K562 (cell line): ENCODE results near the gene FASTK. TPM values are rescaled to one million over a fixed set of nuclear protein-coding genes. Genes with fewer than 3 reads are reported as not detected.

Experiments
- CHD7 ChIP-seq: fragments of 200-600 bp; sonication (generic); IDR thresholded peaks from one replicate; pipeline ENCODE4 v1.6.1; 2012; ENCODE audit warnings: mild to moderate bottlenecking, low read depth, low read length, inconsistent platforms
- CTCF ChIP-seq, 3 experiments: IDR thresholded peaks in 2 of 3; conservative IDR thresholded peaks in 1 of 3; 2 replicates each; pipeline ENCODE4 v1.5.1; 2011 to 2012; ENCODE audit warnings: low read length in 3 of 3, mild to moderate bottlenecking in 3 of 3, control low read depth in 2 of 3, improper control_type of control experiment in 1 of 3, inconsistent platforms in 1 of 3, low read depth in 1 of 3, mixed read lengths in 1 of 3, moderate library complexity in 1 of 3; ENCODE audit not compliant: insufficient read depth in 2 of 3
- HCFC1 ChIP-seq: IDR thresholded peaks from 2 replicates; pipeline ENCODE4 v1.6.1; 2012; ENCODE audit warnings: low read depth, low read length, improper control_type of control experiment
- MCM5 ChIP-seq: fragments of 450-650 bp; IDR thresholded peaks from 2 replicates; pipeline ENCODE4 v1.6.1; 2016; ENCODE audit warnings: low read depth
- RAD21 ChIP-seq, 2 experiments: fragments of 250-450 bp in 1 of 2; fragments of 450-650 bp in 1 of 2; sonication (Bioruptor Pico) in 1 of 2; formaldehyde crosslinking in 1 of 2; IDR thresholded peaks in 1 of 2; conservative IDR thresholded peaks in 1 of 2; 2 replicates each; pipeline versions ENCODE4 v1.4.0 to v1.8.0; 2020 to 2022; ENCODE audit warnings: mild to moderate bottlenecking in 2 of 2, moderate library complexity in 1 of 2
- SMAD3 ChIP-seq: fragments of 450-650 bp; formaldehyde crosslinking; conservative IDR thresholded peaks from 2 replicates; pipeline ENCODE4 v1.4.0; 2020; ENCODE audit warnings: mild to moderate bottlenecking
- STAT5A ChIP-seq: IDR thresholded peaks from 2 replicates; pipeline ENCODE4 v1.6.1; 2012; ENCODE audit warnings: low read length, inconsistent platforms, borderline replicate concordance
- STAT6 ChIP-seq: sonication (generic); formaldehyde crosslinking; IDR thresholded peaks from 2 replicates; pipeline ENCODE4 v1.8.1; 2023; ENCODE audit warnings: mild to moderate bottlenecking, missing genetic modification reagents
- USF1 ChIP-seq: sonication (generic); formaldehyde crosslinking; IDR thresholded peaks from 2 replicates; pipeline ENCODE4 v1.9.0; 2022; ENCODE audit warnings: mild to moderate bottlenecking, missing genetic modification reagents
- ZNF146 ChIP-seq: IDR thresholded peaks from one replicate; pipeline ENCODE4 v1.6.1; 2018; ENCODE audit warnings: missing compliant biosample characterization; ENCODE audit not compliant: unreplicated experiment
- ZNF232 ChIP-seq: sonication (generic); formaldehyde crosslinking; IDR thresholded peaks from 2 replicates; pipeline ENCODE4 v1.8.0; 2022; ENCODE audit warnings: mild to moderate bottlenecking, missing genetic modification reagents
- polyA plus RNA-seq, 8 experiments: library from polyadenylated mRNA; depleted of rRNA in 4 of 8; stranded (reverse) in 5 of 8; unstranded in 3 of 8; fragments of >200 nt; fragmentation: Nextera tagmentation in 2 of 8; fragmentation: Illumina TruSeq in 1 of 8; extraction: Ambion mirVana in 2 of 8; extraction: Trizol in 1 of 8; gene quantifications; 2 replicates each; pipeline versions ENCODE4 v1.2.1 to v1.2.3, GENCODE V29; 2011 to 2014; ENCODE audit warnings: inconsistent platforms in 1 of 8, missing spikeins in 1 of 8
- total RNA-seq, 7 experiments: library from RNA; depleted of rRNA in 6 of 7; stranded (reverse); fragments of >200 nt in 6 of 7; fragmentation: Illumina TruSeq in 2 of 7; extraction: Trizol in 2 of 7; gene quantifications; 2 replicates each; pipeline versions ENCODE4 v1.2.1 to v1.2.3, GENCODE V29; 2011 to 2021; ENCODE audit warnings: low replicate concordance in 1 of 7

The FASTK gene
- total and polyA plus RNA-seq, 9 of the 15 experiments (the other 6 are each of a cell fraction or from before 2014, with no cell fraction given) = 0.51 to 150 (median 48.2) TPM

GRCh38 chr7:151091431-151091830 lies 10.8 kb upstream of the FASTK start (continued):
- no peak for TF ChIP-seq STAT6 (CRISPR knock-in tag)
- TF ChIP-seq CTCF (IDR thresholded peaks at IDR 0.05 in 2 of 3, conservative IDR thresholded peaks at IDR 0.05 in 1 of 3; ENCODE audit: insufficient read depth in 2 of 3, low read depth in 1 of 3, low read length in 3 of 3) = peak; percentile 86 to 96 (median 88)
- no peak for TF ChIP-seq CHD7
- peak; percentile 23 to 57; a peak in 2 of 4 replicates for TF ChIP-seq RAD21 (CRISPR knock-in tag; conservative IDR thresholded peaks at IDR 0.05 in 1 of 2, IDR thresholded peaks at IDR 0.05 in 1 of 2)
- 0 out of 2 replicates have a peak, but pooled peaks have one; percentile 21 for TF ChIP-seq STAT5A
- TF ChIP-seq SMAD3 = no peak
- TF ChIP-seq ZNF146 (CRISPR knock-in tag) = no peak
- no peak for TF ChIP-seq USF1 (CRISPR knock-in tag)
- 0 out of 2 replicates have a peak, but pooled peaks have one; percentile 47 for TF ChIP-seq ZNF232
- TF ChIP-seq MCM5 = no peak
- peak; percentile 42; the same call in 1 of the 2 replicates for TF ChIP-seq HCFC1
